Left ventricle myocardium inferior (tissue), 1 donor: ENCODE measurements around the gene BSCL2. TPM values are rescaled to one million over a fixed set of nuclear protein-coding genes. Genes with fewer than 3 reads are reported as not detected.

Source experiments
- DNase-seq: peaks from one replicate; pipeline ENCODE4 v3.0.0-alpha.2; 2020
- H3K27ac ChIP-seq: fragments of 200-600 bp; replicated peaks from 2 replicates; pipeline ENCODE4 v1.8.0; 2021
- H3K27me3 ChIP-seq: fragments of 200-600 bp; 2 replicates; pipeline ENCODE4 v1.8.0; 2021; ENCODE audit warnings: low read depth
- H3K36me3 ChIP-seq: fragments of 200-600 bp; 2 replicates; pipeline ENCODE4 v1.8.0; 2021
- H3K4me1 ChIP-seq: fragments of 200-600 bp; 2 replicates; pipeline ENCODE4 v1.8.0; 2021
- H3K4me3 ChIP-seq: fragments of 200-600 bp; 2 replicates; pipeline ENCODE4 v1.8.0; 2021; ENCODE audit warnings: mild to moderate bottlenecking, moderate library complexity
- H3K9me3 ChIP-seq: fragments of 200-600 bp; replicated peaks from 2 replicates; pipeline ENCODE4 v1.8.0; 2021
- intact Hi-C: fragments of 100-400 bp; cut with micrococcal nuclease; formaldehyde crosslinking; loops from one replicate; pipeline ENCODE4 v1.11.0; 2022
- total RNA-seq: library from RNA; stranded (reverse); fragmentation: NEBNext Ultra II Directional; extraction: Animal tissue kit (Norgen Biotek cat#: 25700); gene quantifications from one replicate; pipeline ENCODE4 v1.2.1, GENCODE V29; 2021
- TF ChIP-seq, protein P1 (sequence below): fragments of 200-600 bp; IDR thresholded peaks from 2 replicates; pipeline ENCODE4 v1.8.0; 2021; ENCODE audit warnings: antibody characterized with exemption, mild to moderate bottlenecking, borderline replicate concordance
- donor health status: DM: no; HTN: yes; CAD: no; lungs with severe emphysema.

The BSCL2 gene
- total RNA-seq, 1 donor from 2014 or later = 18.4 TPM

DNA sequence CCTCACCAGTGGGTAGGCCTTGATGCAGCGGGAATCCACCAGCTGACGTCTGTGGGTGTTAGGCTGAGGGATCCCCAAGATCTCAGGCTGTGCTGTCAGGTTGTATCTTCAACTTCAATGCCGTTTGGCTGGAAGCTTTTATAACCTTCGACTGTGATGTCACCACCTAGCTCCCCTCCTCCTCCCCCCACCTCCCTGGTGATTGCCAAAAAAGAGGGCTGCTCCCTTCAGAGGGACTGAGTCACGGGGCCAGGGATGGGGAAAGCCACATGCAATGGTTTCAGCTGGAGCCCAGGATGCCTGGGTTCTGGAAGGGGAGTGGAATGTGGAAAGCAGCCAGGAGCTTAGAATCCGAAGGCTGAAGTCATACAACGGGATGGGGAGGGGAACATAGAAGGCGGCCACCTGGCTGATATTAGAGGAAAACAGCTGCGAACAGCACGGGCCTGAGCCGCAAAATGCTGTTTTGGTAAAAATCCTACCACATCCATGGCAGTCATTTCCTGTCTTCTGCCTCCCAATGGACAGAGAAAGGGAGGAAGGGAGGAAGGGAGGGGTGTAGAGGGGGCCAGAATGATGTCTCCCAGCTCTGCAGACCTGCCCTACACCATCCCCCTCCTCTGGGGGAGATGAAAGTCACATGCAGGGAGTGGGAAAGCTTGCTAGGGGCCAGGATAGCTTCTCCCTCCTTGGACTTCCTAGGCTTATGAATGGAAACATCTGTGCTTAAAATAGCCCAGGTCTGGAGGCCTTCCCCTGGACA is 17.6 kb downstream of the BSCL2 start, which contains the start of gene LRRN4CL:
TSS of gene LRRN4CL (minus strand) at position 110 of the 763 bp plus-strand sequence. CDS start 1,022 bp downstream, outside the sequence.
- peak within 1 kb of the TSS; percentile 79 for H3K27ac ChIP-seq

DNA sequence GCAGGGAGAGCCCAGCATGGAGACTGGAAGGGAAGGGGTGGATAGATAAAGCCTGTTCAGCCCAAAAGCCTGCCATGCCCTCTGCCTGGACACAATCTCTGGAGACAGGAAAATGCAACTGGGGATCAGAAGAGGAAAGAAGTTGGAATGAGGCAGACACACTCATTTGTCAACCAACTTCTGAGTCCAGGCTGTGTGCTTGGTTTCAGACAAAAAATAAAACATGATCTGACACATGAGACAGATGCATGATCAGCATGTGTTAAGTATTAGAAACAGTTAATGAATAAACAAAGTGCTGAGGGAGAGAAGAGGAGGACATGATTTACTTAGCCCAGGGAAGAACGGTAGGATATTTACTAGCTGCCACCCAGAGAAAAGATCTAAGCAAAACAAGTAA is 18.7 kb downstream of the BSCL2 start:
- Histone ChIP-seq H3K27me3 (peaks cover 6% of the 10 kb centered on the region), H3K27ac (peak overlapping the region; percentile 79), H3K4me3 (peak overlapping the region; percentile 61), H3K9me3 (no peaks in the 10 kb centered on the region), H3K4me1 (peaks cover 31% of the 10 kb centered on the region), H3K36me3 (peaks cover 30% of the 10 kb centered on the region)
- no peak for DNase-seq
- intact Hi-C loops = no loop called here
- TF ChIP-seq, protein P1, sequence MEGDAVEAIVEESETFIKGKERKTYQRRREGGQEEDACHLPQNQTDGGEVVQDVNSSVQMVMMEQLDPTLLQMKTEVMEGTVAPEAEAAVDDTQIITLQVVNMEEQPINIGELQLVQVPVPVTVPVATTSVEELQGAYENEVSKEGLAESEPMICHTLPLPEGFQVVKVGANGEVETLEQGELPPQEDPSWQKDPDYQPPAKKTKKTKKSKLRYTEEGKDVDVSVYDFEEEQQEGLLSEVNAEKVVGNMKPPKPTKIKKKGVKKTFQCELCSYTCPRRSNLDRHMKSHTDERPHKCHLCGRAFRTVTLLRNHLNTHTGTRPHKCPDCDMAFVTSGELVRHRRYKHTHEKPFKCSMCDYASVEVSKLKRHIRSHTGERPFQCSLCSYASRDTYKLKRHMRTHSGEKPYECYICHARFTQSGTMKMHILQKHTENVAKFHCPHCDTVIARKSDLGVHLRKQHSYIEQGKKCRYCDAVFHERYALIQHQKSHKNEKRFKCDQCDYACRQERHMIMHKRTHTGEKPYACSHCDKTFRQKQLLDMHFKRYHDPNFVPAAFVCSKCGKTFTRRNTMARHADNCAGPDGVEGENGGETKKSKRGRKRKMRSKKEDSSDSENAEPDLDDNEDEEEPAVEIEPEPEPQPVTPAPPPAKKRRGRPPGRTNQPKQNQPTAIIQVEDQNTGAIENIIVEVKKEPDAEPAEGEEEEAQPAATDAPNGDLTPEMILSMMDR = no peak

More for the DNA sequence above, 17.6 kb downstream of the BSCL2 start, which contains the start of gene LRRN4CL:
- peak; percentile 79 for DNase-seq
- Histone ChIP-seq H3K36me3 (peaks cover 30% of the 10 kb centered on the region), H3K4me3 (peak within 1 kb of the TSS; percentile 61), H3K4me1 (peaks cover 36% of the 10 kb centered on the region), H3K9me3 (no peaks in the 10 kb centered on the region), H3K27me3 (peaks cover 6% of the 10 kb centered on the region)
- intact Hi-C loops = loop anchor here (10.0 kb wide), 1 partner anchor 305 kb away; no protein-coding TSS in a partner anchor
- TF ChIP-seq, protein P1 = no peak

DNA sequence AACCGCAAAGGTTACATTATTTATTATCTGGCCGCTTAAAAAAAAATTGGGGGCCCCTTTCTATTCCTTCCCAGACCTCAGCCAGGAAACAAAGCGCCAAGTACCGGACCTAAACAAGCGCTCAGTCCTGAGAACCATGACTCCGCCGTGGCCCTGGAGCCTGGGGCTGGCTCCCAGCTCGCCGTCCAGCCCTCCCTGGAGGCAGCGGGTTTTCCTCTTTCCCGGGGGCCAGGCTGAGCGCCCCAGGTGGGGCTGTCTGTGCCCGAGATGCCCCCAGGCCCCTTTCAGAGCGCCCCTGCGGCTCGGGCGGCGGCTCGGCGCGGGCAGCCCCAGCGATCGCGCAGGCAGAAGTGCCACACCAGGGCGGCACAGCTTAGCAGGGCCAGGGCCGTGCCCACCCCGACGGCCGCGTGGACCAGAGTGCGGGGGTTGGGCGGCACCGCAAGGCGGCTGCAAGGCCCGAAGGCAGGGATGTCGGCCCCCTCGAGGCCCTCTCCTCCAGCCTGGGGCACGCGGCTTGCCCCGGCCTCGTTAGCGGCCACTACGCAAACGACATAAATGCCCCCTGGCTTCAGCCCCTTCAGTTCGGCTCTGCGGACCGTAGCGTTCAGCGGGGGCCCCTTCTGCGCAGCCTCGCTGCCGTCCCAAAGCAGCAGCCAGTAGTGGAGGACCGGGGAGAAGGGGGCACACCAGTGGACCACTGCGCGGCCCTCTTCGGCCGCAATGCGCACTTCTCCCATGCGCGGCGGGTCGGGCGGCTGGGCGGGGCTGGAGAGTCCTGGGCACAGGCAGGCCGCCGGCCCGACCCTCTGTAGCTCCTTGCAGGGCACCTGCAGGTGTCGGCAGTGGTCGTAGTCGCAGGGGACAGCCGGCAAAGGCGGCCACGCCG is 19.5 kb downstream of the BSCL2 start:
- peaks cover 31% of the 10 kb centered on the region for H3K4me1 ChIP-seq
- H3K9me3 ChIP-seq = no peaks in the 10 kb centered on the region
- H3K27ac ChIP-seq = peak overlapping the region; percentile 79
- DNase-seq = peak; percentile 34
- TF ChIP-seq, protein P1 = no peak
- peaks cover 29% of the 10 kb centered on the region for H3K36me3 ChIP-seq
- H3K27me3 ChIP-seq = peaks cover 6% of the 10 kb centered on the region
- H3K4me3 ChIP-seq = peak overlapping the region; percentile 61
- intact Hi-C loops = no loop called here

DNA sequence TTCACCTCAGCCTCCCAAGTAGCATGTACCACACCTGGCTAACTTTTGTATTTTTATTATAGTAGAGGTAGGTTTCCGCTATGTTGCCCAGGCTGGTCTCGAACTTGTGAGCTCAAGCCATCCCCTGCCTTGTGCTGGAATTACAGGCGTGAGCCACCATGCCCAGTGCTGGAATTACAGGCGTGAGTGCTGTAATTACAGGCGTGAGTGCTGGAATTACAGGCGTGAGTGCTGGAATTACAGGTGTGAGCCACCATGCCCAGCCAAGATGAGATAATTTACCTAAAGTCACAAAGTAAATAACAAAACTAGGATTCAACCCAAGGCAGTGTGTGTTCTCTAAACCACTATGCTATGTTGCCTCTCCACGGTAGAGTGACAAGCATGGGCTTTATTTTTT is 24.7 kb downstream of the BSCL2 start:
- no peaks in the 10 kb centered on the region for H3K9me3 ChIP-seq
- no peak for DNase-seq
- H3K27me3 ChIP-seq = no peaks in the 10 kb centered on the region
- H3K27ac ChIP-seq = no peak overlapping the region
- no peak overlapping the region for H3K4me3 ChIP-seq
- peaks cover 38% of the 10 kb centered on the region for H3K4me1 ChIP-seq
- H3K36me3 ChIP-seq = peaks cover 7% of the 10 kb centered on the region
- TF ChIP-seq, protein P1 = no peak
- intact Hi-C loops = no loop called here

DNA sequence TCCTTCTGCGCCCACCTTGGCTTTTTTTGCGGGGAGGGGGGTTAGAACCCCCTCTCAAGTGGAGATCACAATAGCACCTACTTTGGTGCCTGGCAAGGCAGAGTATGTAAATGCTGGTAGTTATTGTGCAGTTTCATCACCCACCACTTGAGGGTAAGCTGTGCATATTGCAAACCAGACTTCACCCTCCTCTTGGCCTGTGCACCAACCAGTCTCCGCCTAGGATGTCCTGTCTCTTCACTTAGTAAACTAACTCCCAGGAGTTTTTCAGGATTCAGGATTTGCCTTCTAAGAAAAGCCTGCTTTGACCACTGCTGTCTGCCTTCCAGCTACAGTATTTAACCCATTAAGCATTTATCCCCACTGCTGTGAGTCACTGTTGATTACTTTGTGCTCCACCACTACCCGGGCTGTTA is 26.4 kb downstream of the BSCL2 start:
- Histone ChIP-seq H3K9me3 (no peaks in the 10 kb centered on the region), H3K36me3 (peaks cover 23% of the 10 kb centered on the region), H3K4me3 (no peak overlapping the region), H3K4me1 (peaks cover 52% of the 10 kb centered on the region), H3K27me3 (no peaks in the 10 kb centered on the region), H3K27ac (peak overlapping the region; percentile 95)
- intact Hi-C loops = no loop called here
- TF ChIP-seq, protein P1 = peak; percentile 70
- peak; percentile 38 for DNase-seq
